HL-60/S4 treated with retinoic acid at 250 ng/mL for 4 days and 3 days (cell line): ENCODE data around the gene SYNRG.
"Not testable (repeated sequence)": the region's sequence is repeated elsewhere in the genome, so short reads cannot be mapped to it uniquely, and the experiment has no call there.

Experiments
- in situ Hi-C: fragments of 300-500 bp; cut with MboI; formaldehyde crosslinking; loops from 2 replicates; pipeline ENCODE4 v1.7.0; 2022; ENCODE audit warnings: low sequenced_read_pairs

SYNRG gene

GRCh38 chr17:37541880-37542660, 67.1 kb downstream of the SYNRG start:
- in situ Hi-C loops: no loop called here

GRCh38 chr17:37538981-37539659, 70.1 kb downstream of the SYNRG start:
- in situ Hi-C loops: no loop called here

- in situ Hi-C loops: no loop called here
Measured at GRCh38 chr17:37535906-37536305, 73.3 kb downstream of the SYNRG start.

GRCh38 chr17:37532756-37533155, 76.5 kb downstream of the SYNRG start:
- in situ Hi-C loops: no loop called here

- in situ Hi-C loops: no loop called here
Measured at GRCh38 chr17:37530420-37530819, 78.8 kb downstream of the SYNRG start.

GRCh38 chr17:37527249-37527851, 81.9 kb downstream of the SYNRG start:
- in situ Hi-C loops: no loop called here

- in situ Hi-C loops: no loop called here
Measured at GRCh38 chr17:37523715-37524219, 85.5 kb downstream of the SYNRG start.

GRCh38 chr17:37521821-37522220, 87.4 kb downstream of the SYNRG start:
- in situ Hi-C loops: no loop called here

GRCh38 chr17:37520174-37520573, 89.0 kb downstream of the SYNRG start:
- in situ Hi-C loops: no loop called here

GRCh38 chr17:37519251-37519985, 89.8 kb downstream of the SYNRG start:
- in situ Hi-C loops: no loop called here

- in situ Hi-C loops: no loop called here
Measured at GRCh38 chr17:37518826-37519225, 90.4 kb downstream of the SYNRG start.

- in situ Hi-C loops: no loop called here
Measured at GRCh38 chr17:37517881-37518280, 91.3 kb downstream of the SYNRG start.

GRCh38 chr17:37516127-37516571, 93.1 kb downstream of the SYNRG start:
- in situ Hi-C loops: no loop called here

- in situ Hi-C loops: no loop called here
Measured at GRCh38 chr17:37513711-37514110, 95.5 kb downstream of the SYNRG start.

- in situ Hi-C loops: no loop called here
Measured at GRCh38 chr17:37512442-37513068, 96.7 kb downstream of the SYNRG start.

- in situ Hi-C loops: not testable (repeated sequence)
Measured at GRCh38 chr17:37511642-37512041, 97.6 kb downstream of the SYNRG start.

- in situ Hi-C loops: no loop called here
Measured at GRCh38 chr17:37510056-37510455, 99.2 kb downstream of the SYNRG start.

- in situ Hi-C loops: no loop called here
Measured at GRCh38 chr17:37507111-37507510, 102.1 kb downstream of the SYNRG start.

- in situ Hi-C loops: no loop called here
Measured at GRCh38 chr17:37506678-37507077, 102.5 kb downstream of the SYNRG start.

GRCh38 chr17:37505333-37505732, 103.9 kb downstream of the SYNRG start:
- in situ Hi-C loops: no loop called here

GRCh38 chr17:37503148-37503547, 106.1 kb downstream of the SYNRG start:
- in situ Hi-C loops: no loop called here
